GM23248 (cell line): ENCODE measurements around the gene RAB22A. TPM values are rescaled to one million over a fixed set of nuclear protein-coding genes. Genes with fewer than 3 reads are reported as not detected.

ENCODE experiments used
- DNase-seq: peaks from one replicate; pipeline ENCODE4 v3.0.0-alpha.2; 2015
- H2AFZ ChIP-seq: fragments of 200-600 bp; sonication (generic); 2 replicates; pipeline ENCODE4 v1.6.1; 2016; ENCODE audit warnings: antibody characterized with exemption
- H3F3A ChIP-seq: fragments of 200-600 bp; sonication (generic); 2 replicates; pipeline ENCODE4 v1.6.1; 2016; ENCODE audit warnings: mild to moderate bottlenecking, antibody characterized with exemption, mixed run types; ENCODE audit not compliant: insufficient read depth
- H3K27ac ChIP-seq: fragments of 200-600 bp; sonication (generic); 2 replicates; pipeline ENCODE4 v1.5.1; 2016; ENCODE audit warnings: mild to moderate bottlenecking
- H3K27me3 ChIP-seq: fragments of 200-600 bp; sonication (generic); replicated peaks from 2 replicates; pipeline ENCODE4 v1.6.1; 2016; ENCODE audit warnings: mild to moderate bottlenecking; ENCODE audit not compliant: insufficient read depth
- H3K36me3 ChIP-seq: fragments of 200-600 bp; sonication (generic); 2 replicates; pipeline ENCODE4 v1.6.1; 2016; ENCODE audit warnings: low read depth, mild to moderate bottlenecking
- H3K4me1 ChIP-seq: fragments of 200-600 bp; sonication (generic); 2 replicates; pipeline ENCODE4 v1.6.1; 2016; ENCODE audit warnings: mild to moderate bottlenecking; ENCODE audit not compliant: insufficient read depth
- H3K4me2 ChIP-seq: fragments of 200-600 bp; sonication (generic); one replicate; pipeline ENCODE4 v1.6.1; 2016; ENCODE audit warnings: mild to moderate bottlenecking; ENCODE audit not compliant: unreplicated experiment
- H3K4me3 ChIP-seq: fragments of 200-600 bp; sonication (generic); 2 replicates; pipeline ENCODE4 v1.5.1; 2016; ENCODE audit warnings: mild to moderate bottlenecking
- H3K79me2 ChIP-seq: fragments of 200-600 bp; sonication (generic); 2 replicates; pipeline ENCODE4 v1.6.1; 2016; ENCODE audit warnings: mild to moderate bottlenecking; ENCODE audit not compliant: insufficient read depth
- H3K9ac ChIP-seq: fragments of 200-600 bp; sonication (generic); 2 replicates; pipeline ENCODE4 v1.6.1; 2016; ENCODE audit warnings: mild to moderate bottlenecking
- H3K9me2 ChIP-seq: fragments of 200-600 bp; sonication (generic); 2 replicates; pipeline ENCODE4 v1.6.1; 2016; ENCODE audit warnings: mixed run types, mild to moderate bottlenecking, moderate library complexity; ENCODE audit not compliant: insufficient read depth
- H3K9me3 ChIP-seq: fragments of 200-600 bp; sonication (generic); one replicate; pipeline ENCODE4 v1.6.1; 2017; ENCODE audit warnings: low read depth
- H4K20me1 ChIP-seq: fragments of 200-600 bp; sonication (generic); 2 replicates; pipeline ENCODE4 v1.6.0; 2016; ENCODE audit not compliant: insufficient read depth
- EZH2 ChIP-seq: fragments of 200-600 bp; sonication (generic); IDR thresholded peaks from 2 replicates; pipeline ENCODE4 v1.6.1; 2018; ENCODE audit warnings: antibody characterized with exemption, mild to moderate bottlenecking; ENCODE audit not compliant: insufficient read depth, poor library complexity, severe bottlenecking
- EZH2phosphoT487 ChIP-seq: fragments of 200-600 bp; sonication (generic); IDR thresholded peaks from 2 replicates; pipeline ENCODE4 v1.6.1; 2018; ENCODE audit warnings: antibody characterized with exemption, moderate library complexity, mild to moderate bottlenecking, low read depth; ENCODE audit not compliant: insufficient read depth
- WGBS, 2 experiments: methylation state at CpG; one replicate each; pipeline ENCODE4 v1.1.6; 2015 to 2017; ENCODE audit warnings: low lambda C conversion rate in 2 of 2, low coverage in 1 of 2; ENCODE audit errors: missing lambda C conversion rate in 2 of 2; 5-methylcytosine and 5-hydroxymethylcytosine counted together
- in situ Hi-C: fragments of 300-500 bp; cut with MboI; formaldehyde crosslinking; loops from 2 replicates; pipeline ENCODE4 v1.15.0; 2020
- polyA plus RNA-seq: library from polyadenylated mRNA; unstranded; fragments of >200 nt; fragmentation: Nextera tagmentation; extraction: Ambion mirVana; gene quantifications from 2 replicates; pipeline ENCODE4 v1.2.1, GENCODE V29; 2016
- total RNA-seq: library from RNA; depleted of rRNA; stranded (reverse); fragments of >200 nt; shearing (Covaris generic); gene quantifications from 2 replicates; pipeline ENCODE4 v1.2.3, GENCODE V29; 2014

Gene RAB22A
- total and polyA plus RNA-seq, 2 experiments from 2014 or later, result 21.2 to 21.3 TPM

- Histone ChIP-seq H4K20me1 (no peaks in the 10 kb centered on the region), H3K4me2 (no peak overlapping the region), H3K9me2 (no peaks in the 10 kb centered on the region), H3K27ac (no peak overlapping the region), H2AFZ (no peak overlapping the region), H3K9me3 (no peaks in the 10 kb centered on the region), H3K36me3 (no peaks in the 10 kb centered on the region), H3K27me3 (no peaks in the 10 kb centered on the region), H3K4me3 (no peak overlapping the region), H3F3A (no peaks in the 10 kb centered on the region), H3K79me2 (peaks cover 70% of the 10 kb centered on the region), H3K9ac (no peak overlapping the region), H3K4me1 (no peaks in the 10 kb centered on the region)
- WGBS, 2 experiments, result 72 to 78% methylated on average over 7 of the region's 7 CpGs
- no peak for TF ChIP-seq EZH2
- TF ChIP-seq EZH2phosphoT487, result no peak
- in situ Hi-C loops, result no loop called here
- no peak for DNase-seq
Measured at GRCh38 chr20:58296051-58296837, 13.3 kb upstream of the RAB22A start.

- peaks cover 71% of the 10 kb centered on the region for H3K79me2 ChIP-seq
- H4K20me1 ChIP-seq, result no peaks in the 10 kb centered on the region
- TF ChIP-seq EZH2phosphoT487 (no peak), EZH2 (no peak)
- H3K9ac ChIP-seq, result no peak overlapping the region
- H3K9me2 ChIP-seq, result no peaks in the 10 kb centered on the region
- H2AFZ ChIP-seq, result no peak overlapping the region
- no peaks in the 10 kb centered on the region for H3F3A ChIP-seq
- H3K4me3 ChIP-seq, result no peak overlapping the region
- no peak overlapping the region for H3K27ac ChIP-seq
- no peak overlapping the region for H3K4me2 ChIP-seq
- no peaks in the 10 kb centered on the region for H3K4me1 ChIP-seq
- no peaks in the 10 kb centered on the region for H3K27me3 ChIP-seq
- 74 to 85% methylated on average over 2 of the region's 2 CpGs for WGBS, 2 experiments
- DNase-seq, result no peak
- no peaks in the 10 kb centered on the region for H3K36me3 ChIP-seq
- no peaks in the 10 kb centered on the region for H3K9me3 ChIP-seq
- in situ Hi-C loops, result no loop called here
Measured at GRCh38 chr20:58297394-58297793, 12.1 kb upstream of the RAB22A start.

GRCh38 chr20:58300321-58300720 lies 9.2 kb upstream of the RAB22A start:
- in situ Hi-C loops, result no loop called here
- H2AFZ ChIP-seq, result no peak overlapping the region
- no peak overlapping the region for H3K9ac ChIP-seq
- no peak overlapping the region for H3K27ac ChIP-seq
- H3K79me2 ChIP-seq, result peaks cover 69% of the 10 kb centered on the region
- H3K9me2 ChIP-seq, result no peaks in the 10 kb centered on the region
- no peak for DNase-seq
- no peaks in the 10 kb centered on the region for H3K9me3 ChIP-seq
- H3K4me3 ChIP-seq, result no peak overlapping the region
- H3F3A ChIP-seq, result no peaks in the 10 kb centered on the region
- 97% methylated on average over 5 of the region's 5 CpGs for WGBS, 2 experiments
- no peaks in the 10 kb centered on the region for H3K36me3 ChIP-seq
- no peak overlapping the region for H3K4me2 ChIP-seq
- no peaks in the 10 kb centered on the region for H3K4me1 ChIP-seq
- no peak for TF ChIP-seq EZH2
- TF ChIP-seq EZH2phosphoT487, result no peak
- H3K27me3 ChIP-seq, result no peaks in the 10 kb centered on the region
- no peaks in the 10 kb centered on the region for H4K20me1 ChIP-seq

GRCh38 chr20:58303547-58303946 lies 6.0 kb upstream of the RAB22A start:
- no peak for TF ChIP-seq EZH2
- WGBS, 2 experiments, result 95 to 100% methylated on average over 1 of the region's 1 CpG

More at GRCh38 chr20:58303547-58303946, 6.0 kb upstream of the RAB22A start:
- no peaks in the 10 kb centered on the region for H3F3A ChIP-seq
- H3K27me3 ChIP-seq, result no peaks in the 10 kb centered on the region
- H3K79me2 ChIP-seq, result peaks cover 61% of the 10 kb centered on the region
- H2AFZ ChIP-seq, result no peak overlapping the region
- in situ Hi-C loops, result no loop called here
- H4K20me1 ChIP-seq, result no peaks in the 10 kb centered on the region
- H3K9me3 ChIP-seq, result no peaks in the 10 kb centered on the region
- no peaks in the 10 kb centered on the region for H3K36me3 ChIP-seq
- no peak overlapping the region for H3K27ac ChIP-seq
- H3K4me2 ChIP-seq, result no peak overlapping the region
- no peak overlapping the region for H3K9ac ChIP-seq
- no peak overlapping the region for H3K4me3 ChIP-seq
- 0 out of 2 replicates have a peak, but pooled peaks cover 9% of the 10 kb centered on the region for H3K4me1 ChIP-seq
- DNase-seq, result peak; percentile 10
- no peaks in the 10 kb centered on the region for H3K9me2 ChIP-seq
